ENCODE results near the gene SCRG1.

Gene SCRG1

DNA sequence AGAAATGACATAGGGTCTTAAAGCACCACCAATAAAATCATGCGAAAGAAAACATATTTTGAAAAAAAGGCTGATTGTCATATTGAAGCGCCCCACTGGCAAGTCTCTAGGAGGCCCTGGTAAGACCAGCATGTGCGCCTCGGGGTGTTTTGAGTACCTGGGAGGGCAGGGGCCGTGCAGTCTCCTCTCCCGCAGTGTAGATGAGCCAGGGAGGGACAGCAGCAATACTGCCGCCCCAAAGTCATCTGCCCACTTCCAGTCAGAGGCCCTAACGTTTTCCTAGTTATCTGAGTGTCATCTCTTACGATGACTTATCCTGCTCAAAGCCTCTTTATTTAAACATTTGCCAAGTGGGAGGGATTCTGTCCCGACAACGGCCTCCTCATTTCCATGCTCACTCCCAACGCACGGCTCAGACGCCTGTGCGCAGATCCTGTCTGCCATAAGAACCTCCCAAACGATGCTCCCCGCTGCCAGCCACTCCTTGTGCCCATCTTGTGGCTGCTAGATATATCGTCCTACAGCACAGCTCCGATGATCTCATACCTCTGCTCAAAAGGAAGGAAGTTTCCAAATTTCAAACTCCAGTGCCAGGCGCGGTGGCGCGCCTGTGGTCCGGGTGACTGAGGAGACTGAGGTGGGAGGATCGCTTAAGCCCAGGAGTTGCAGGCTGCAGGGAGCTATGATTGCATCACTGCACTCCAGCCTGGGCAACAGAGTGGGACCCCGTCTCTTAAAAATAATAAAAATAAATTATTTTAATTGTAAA is 17.2 kb upstream of the SCRG1 start:
- TF ChIP-seq, protein P1, sequence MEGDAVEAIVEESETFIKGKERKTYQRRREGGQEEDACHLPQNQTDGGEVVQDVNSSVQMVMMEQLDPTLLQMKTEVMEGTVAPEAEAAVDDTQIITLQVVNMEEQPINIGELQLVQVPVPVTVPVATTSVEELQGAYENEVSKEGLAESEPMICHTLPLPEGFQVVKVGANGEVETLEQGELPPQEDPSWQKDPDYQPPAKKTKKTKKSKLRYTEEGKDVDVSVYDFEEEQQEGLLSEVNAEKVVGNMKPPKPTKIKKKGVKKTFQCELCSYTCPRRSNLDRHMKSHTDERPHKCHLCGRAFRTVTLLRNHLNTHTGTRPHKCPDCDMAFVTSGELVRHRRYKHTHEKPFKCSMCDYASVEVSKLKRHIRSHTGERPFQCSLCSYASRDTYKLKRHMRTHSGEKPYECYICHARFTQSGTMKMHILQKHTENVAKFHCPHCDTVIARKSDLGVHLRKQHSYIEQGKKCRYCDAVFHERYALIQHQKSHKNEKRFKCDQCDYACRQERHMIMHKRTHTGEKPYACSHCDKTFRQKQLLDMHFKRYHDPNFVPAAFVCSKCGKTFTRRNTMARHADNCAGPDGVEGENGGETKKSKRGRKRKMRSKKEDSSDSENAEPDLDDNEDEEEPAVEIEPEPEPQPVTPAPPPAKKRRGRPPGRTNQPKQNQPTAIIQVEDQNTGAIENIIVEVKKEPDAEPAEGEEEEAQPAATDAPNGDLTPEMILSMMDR (IDR thresholded peaks at IDR 0.05; ENCODE audit: insufficient read depth, low read length, missing control alignments): no peak
- H3K4me3 ChIP-seq (ENCODE audit: low read depth, low read length): no peak overlapping the region
- no peak for DNase-seq (ENCODE audit: low read depth, low spot score)
- POLR2A ChIA-PET: no interaction called here
- CTCF ChIA-PET: interaction anchor here (0.9 to 16.6 kb wide), 21 partner anchors 8 to 403 kb away, joined by 3 to 464 read pairs (median 5); partner anchors contain the start of genes HMGB2 and SCRG1

DNA sequence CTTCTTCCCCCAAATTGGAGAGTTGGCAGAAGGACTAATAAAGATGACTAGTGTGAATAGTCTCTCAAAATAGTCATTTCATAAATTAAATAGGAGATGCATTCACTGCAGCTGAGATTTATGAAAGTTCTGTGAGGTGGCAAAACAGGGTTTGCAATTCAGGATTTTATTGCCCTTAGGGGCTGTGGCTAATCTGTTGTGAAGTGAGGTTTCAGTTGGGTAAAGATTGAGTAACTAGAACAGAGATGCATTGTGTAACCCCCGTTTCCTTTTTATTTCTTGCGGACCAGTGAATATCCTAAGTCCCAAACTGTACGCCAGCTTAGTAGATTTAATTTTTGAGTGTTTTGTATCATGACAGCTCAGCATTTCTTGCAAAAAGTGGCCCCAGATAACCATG is 16.2 kb upstream of the SCRG1 start:
- CTCF ChIA-PET: interaction anchor here (0.6 to 16.6 kb wide), 9 partner anchors 9 to 402 kb away, joined by 3 to 464 read pairs (median 7); partner anchors contain the start of genes HMGB2 and SCRG1
- DNase-seq (ENCODE audit: low read depth, low spot score): no peak

DNA sequence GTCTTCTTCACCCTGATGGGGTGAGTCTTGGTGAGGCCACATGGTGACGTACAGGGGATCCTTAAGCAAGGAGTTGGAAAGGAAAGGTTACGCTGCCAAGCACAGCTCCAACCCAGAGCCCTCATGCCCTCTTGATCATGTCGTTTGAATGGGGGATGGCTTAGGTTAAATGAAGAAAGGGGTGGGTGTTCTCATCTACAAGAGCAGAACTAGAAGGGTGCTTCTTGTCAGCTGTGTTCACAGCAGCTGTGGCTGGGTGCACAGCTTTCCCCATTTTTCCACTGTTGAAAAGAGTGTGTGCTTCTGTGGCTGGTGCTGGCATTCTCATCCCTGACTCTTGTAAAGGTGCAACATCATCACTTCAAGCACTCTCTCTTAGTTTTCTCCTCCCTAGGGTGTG is 15.5 kb upstream of the SCRG1 start:
- H3K4me3 ChIP-seq (ENCODE audit: low read depth, low read length): no peak overlapping the region
- CTCF ChIA-PET: interaction anchor here (1.3 to 16.6 kb wide), 8 partner anchors 9 to 401 kb away, joined by 4 to 464 read pairs (median 6); partner anchors contain the start of gene SCRG1
- TF ChIP-seq, protein P1 (IDR thresholded peaks at IDR 0.05; ENCODE audit: insufficient read depth, low read length, missing control alignments): no peak
- no peak for DNase-seq (ENCODE audit: low read depth, low spot score)
- POLR2A ChIA-PET: no interaction called here

More for the DNA sequence above, 16.2 kb upstream of the SCRG1 start:
- POLR2A ChIA-PET: no interaction called here
- TF ChIP-seq, protein P1 (IDR thresholded peaks at IDR 0.05; ENCODE audit: insufficient read depth, low read length, missing control alignments): no peak
- H3K4me3 ChIP-seq (ENCODE audit: low read depth, low read length): no peak overlapping the region

DNA sequence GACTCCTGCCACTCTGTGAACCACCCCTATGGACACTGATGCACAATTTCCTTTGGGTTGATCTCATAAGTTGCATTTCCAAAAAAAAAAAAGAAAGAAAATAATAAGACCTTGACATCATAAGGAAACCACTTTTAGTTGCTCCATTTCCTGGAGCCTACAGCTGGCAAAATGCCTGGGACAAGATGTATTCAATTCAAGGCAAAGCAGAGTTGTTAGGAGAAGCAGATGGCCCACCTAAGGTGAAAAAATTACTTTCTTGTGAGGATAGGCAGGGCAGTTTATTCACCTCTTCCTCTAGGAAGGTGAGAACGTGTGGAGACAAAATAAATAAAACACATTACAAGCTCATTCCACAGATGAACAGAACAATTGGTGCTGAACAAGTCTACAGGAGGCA is 14.1 kb upstream of the SCRG1 start:
- H3K4me3 ChIP-seq (ENCODE audit: low read depth, low read length): no peak overlapping the region
- TF ChIP-seq, protein P1 (IDR thresholded peaks at IDR 0.05; ENCODE audit: insufficient read depth, low read length, missing control alignments): no peak
- no peak for DNase-seq (ENCODE audit: low read depth, low spot score)
- ChIA-PET POLR2A (no interaction called here), CTCF (interaction anchor here (0.7 to 16.6 kb wide), 16 partner anchors 8 to 399 kb away, joined by 3 to 464 read pairs (median 4); partner anchors contain the start of gene SCRG1)

DNA sequence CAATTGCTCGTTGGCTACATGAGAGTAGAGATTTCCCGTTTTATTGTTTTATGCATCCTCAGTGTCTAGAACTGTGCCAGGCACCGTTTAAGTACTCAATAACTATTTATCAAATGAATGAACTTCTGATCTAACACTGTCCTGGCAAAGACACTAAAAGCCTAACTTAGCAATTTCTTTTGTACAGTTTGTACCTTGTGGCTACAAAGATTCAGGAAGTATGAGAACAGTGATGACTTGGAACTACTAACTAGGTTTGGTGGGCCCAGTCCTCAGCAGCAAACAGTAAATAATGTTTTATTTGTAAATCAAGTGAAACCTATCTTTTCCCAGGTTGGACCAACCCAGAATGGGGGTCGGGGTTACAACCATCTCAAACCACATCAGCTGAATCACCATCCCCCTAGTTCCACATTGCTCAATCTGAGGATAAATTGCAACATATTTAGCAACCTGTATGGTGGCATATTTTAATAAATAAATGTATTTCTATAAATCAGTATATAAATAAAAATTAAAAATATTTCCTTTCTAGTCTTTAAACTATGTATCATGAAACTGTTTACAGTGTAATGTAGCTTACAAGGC is 12.3 kb upstream of the SCRG1 start:
- DNase-seq (ENCODE audit: low read depth, low spot score): no peak
- no peak overlapping the region for H3K4me3 ChIP-seq (ENCODE audit: low read depth, low read length)
- ChIA-PET CTCF (interaction anchor here (0.7 to 16.6 kb wide), 10 partner anchors 9 to 122 kb away, joined by 3 to 464 read pairs (median 4); no protein-coding TSS in a partner anchor), POLR2A (interaction anchor here (0.9 kb wide), 1 partner anchor 77 kb away, joined by 4 read pairs; the partner anchor contains the start of gene HMGB2)
- TF ChIP-seq, protein P1 (IDR thresholded peaks at IDR 0.05; ENCODE audit: insufficient read depth, low read length, missing control alignments): no peak

DNA sequence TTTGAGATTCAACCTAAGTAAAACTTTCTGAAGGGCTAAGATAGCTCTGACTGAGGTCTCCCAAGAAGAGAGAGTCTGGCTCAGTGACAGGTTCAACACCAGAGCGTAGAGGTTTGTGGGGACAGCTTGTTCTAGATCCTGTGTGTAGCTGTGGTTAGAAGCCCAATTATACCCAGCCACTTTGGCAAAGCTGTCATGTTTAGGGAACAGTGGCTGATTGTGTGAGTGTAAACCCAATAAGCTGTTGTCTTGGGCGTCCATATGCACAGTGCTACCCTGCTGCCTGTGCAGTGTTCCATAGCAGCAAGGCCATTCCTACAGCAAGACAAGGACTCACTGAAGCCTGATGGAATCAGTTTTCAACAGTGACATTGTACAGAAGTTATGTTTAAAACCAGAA is 11.2 kb upstream of the SCRG1 start:
- POLR2A ChIA-PET: no interaction called here
- DNase-seq (ENCODE audit: low read depth, low spot score): no peak
- CTCF ChIA-PET: interaction anchor here (1.0 to 16.6 kb wide), 6 partner anchors 8 to 89 kb away, joined by 3 to 464 read pairs (median 4); no protein-coding TSS in a partner anchor

More for the DNA sequence above, 11.2 kb upstream of the SCRG1 start:
- TF ChIP-seq, protein P1 (IDR thresholded peaks at IDR 0.05; ENCODE audit: insufficient read depth, low read length, missing control alignments): no peak
- H3K4me3 ChIP-seq (ENCODE audit: low read depth, low read length): no peak overlapping the region

Measured in AG04449 (cell line).